ENCODE measurements around the gene TTLL10.

TTLL10 gene

GRCh38 chr1:1134300-1134970 is 39.2 kb upstream of the TTLL10 start:
- no peak for DNase-seq (ENCODE audit: low read depth in 2 of 2)
- no peak overlapping the region for H3K4me3 ChIP-seq (replicated peaks in 1 of 2; ENCODE audit: low read depth in 2 of 2, low read length in 2 of 2)
- TF ChIP-seq CTCF (IDR thresholded peaks at IDR 0.05; ENCODE audit: low read depth, low read length) = no peak

GRCh38 chr1:1135339-1136136 is 38.1 kb upstream of the TTLL10 start:
- H3K4me3 ChIP-seq (replicated peaks in 1 of 2; ENCODE audit: low read depth in 2 of 2, low read length in 2 of 2) = no peak overlapping the region
- peak; percentile 23 to 47 for DNase-seq (ENCODE audit: low read depth in 2 of 2)
- TF ChIP-seq CTCF (IDR thresholded peaks at IDR 0.05; ENCODE audit: low read depth, low read length) = no peak

- H3K4me3 ChIP-seq (replicated peaks in 1 of 2; ENCODE audit: low read depth in 2 of 2, low read length in 2 of 2) = no peak overlapping the region
- DNase-seq (ENCODE audit: low read depth in 2 of 2) = no peak
- no peak for TF ChIP-seq CTCF (IDR thresholded peaks at IDR 0.05; ENCODE audit: low read depth, low read length)
These were observed 37.0 kb upstream of the TTLL10 start for GRCh38 chr1:1136547-1137230.

GRCh38 chr1:1137256-1138045 is 36.2 kb upstream of the TTLL10 start:
- TF ChIP-seq CTCF (IDR thresholded peaks at IDR 0.05; ENCODE audit: low read depth, low read length) = no peak
- no peak overlapping the region for H3K4me3 ChIP-seq (replicated peaks in 1 of 2; ENCODE audit: low read depth in 2 of 2, low read length in 2 of 2)
- DNase-seq (ENCODE audit: low read depth in 2 of 2) = no peak

- no peak for TF ChIP-seq CTCF (IDR thresholded peaks at IDR 0.05; ENCODE audit: low read depth, low read length)
- no peak for DNase-seq (ENCODE audit: low read depth in 2 of 2)
- no peak overlapping the region for H3K4me3 ChIP-seq (replicated peaks in 1 of 2; ENCODE audit: low read depth in 2 of 2, low read length in 2 of 2)
These were observed 33.0 kb upstream of the TTLL10 start for GRCh38 chr1:1140673-1141072.

GRCh38 chr1:1141244-1141910 is 32.3 kb upstream of the TTLL10 start:
- TF ChIP-seq CTCF (IDR thresholded peaks at IDR 0.05; ENCODE audit: low read depth, low read length) = no peak
- no peak for DNase-seq (ENCODE audit: low read depth in 2 of 2)
- no peak overlapping the region for H3K4me3 ChIP-seq (replicated peaks in 1 of 2; ENCODE audit: low read depth in 2 of 2, low read length in 2 of 2)
